HepG2 (cell line): Measurements from ENCODE around the gene HAO2. TPM values are rescaled to one million over a fixed set of nuclear protein-coding genes. Genes with fewer than 3 reads are reported as not detected.

Experiments
- ATAC-seq: fragments of 200-7000 bp; cut with Tn5 transposase; 3 replicates; pipeline ENCODE4 v1.9.1; 2020; ENCODE audit warnings: mild to moderate bottlenecking, moderate library complexity
- BruUV-seq: library from RNA; stranded (reverse); fragments of 400-500 nt; replicated peaks from 2 replicates; lab custom pipeline; 2021; lab: Mats Ljungman, UMichigan
- CTCF ChIA-PET: fragments of 300-600 bp; formaldehyde crosslinking; extraction: SDS; loops from one replicate; lab custom pipeline; 2021; ENCODE audit warnings: low total read pairs, inconsistent platforms, low intra/inter-chr PET ratio; lab: Yijun Ruan, JAX
- POLR2A ChIA-PET: fragments of 350-600 bp; sonication (Branson Sonifier 250); formaldehyde crosslinking; loops from one replicate; lab custom pipeline; 2020; ENCODE audit warnings: antibody characterized with exemption, inconsistent platforms; lab: Yijun Ruan, JAX
- DNase-seq: peaks from one replicate; pipeline ENCODE4 v3.0.0-alpha.2; 2015; ENCODE audit warnings: low spot score
- FAIRE-seq: peaks from 3 replicates; lab custom pipeline; 2011; peaks lifted over from hg19 to GRCh38; lab: Jason Lieb, UNC
- H2AFZ ChIP-seq: one replicate; pipeline ENCODE4 v1.6.1; 2011; ENCODE audit warnings: low read length, inconsistent platforms
- H3K27ac ChIP-seq: fragments of 300-600 bp; 3 replicates; pipeline ENCODE4 v1.8.0; 2011; ENCODE audit warnings: mixed run types, mild to moderate bottlenecking, mixed read lengths, low read length, inconsistent platforms; ENCODE audit not compliant: insufficient read depth; ENCODE audit errors: extremely low read length
- H3K27me3 ChIP-seq, 2 experiments: fragments of 200-600 bp in 1 of 2; 2 replicates in 1 of 2; 3 replicates in 1 of 2; pipeline versions ENCODE4 v1.6.0 to v1.8.0; 2011; ENCODE audit warnings: low read length in 2 of 2, mild to moderate bottlenecking in 2 of 2, moderate library complexity in 2 of 2, inconsistent platforms in 1 of 2; ENCODE audit not compliant: insufficient read depth in 2 of 2, control insufficient read depth in 1 of 2
- H3K36me3 ChIP-seq, 2 experiments: fragments of 200-600 bp in 1 of 2; replicated peaks in 1 of 2; 2 replicates in 1 of 2; 3 replicates in 1 of 2; pipeline versions ENCODE4 v1.5.1 to v1.8.0; 2011; ENCODE audit warnings: low read length in 2 of 2, inconsistent platforms in 1 of 2; ENCODE audit not compliant: insufficient read depth in 2 of 2, control insufficient read depth in 1 of 2
- H3K4me1 ChIP-seq: 2 replicates; pipeline ENCODE4 v1.5.1; 2012; ENCODE audit warnings: low read length, inconsistent platforms; ENCODE audit not compliant: insufficient read depth
- H3K4me2 ChIP-seq: 2 replicates; pipeline ENCODE4 v1.6.0; 2011; ENCODE audit warnings: low read depth, low read length, inconsistent platforms
- H3K4me3 ChIP-seq, 3 experiments: fragments of 200-600 bp in 1 of 3; sonication (generic), shearing (Covaris generic) in 1 of 3; replicated peaks in 1 of 3; 2 replicates each; pipeline ENCODE4 v1.5.1; 2011 to 2016; ENCODE audit warnings: low read length in 3 of 3, inconsistent platforms in 2 of 3, low read depth in 2 of 3, mild to moderate bottlenecking in 2 of 3, control low read depth in 1 of 3, mixed read lengths in 1 of 3; ENCODE audit not compliant: insufficient read depth in 1 of 3
- H3K79me2 ChIP-seq: one replicate; pipeline ENCODE4 v1.6.1; 2011; ENCODE audit warnings: low read length, inconsistent platforms; ENCODE audit not compliant: insufficient read depth
- H3K9ac ChIP-seq: 2 replicates; pipeline ENCODE4 v1.6.0; 2011; ENCODE audit warnings: mild to moderate bottlenecking, low read depth, low read length, inconsistent platforms; ENCODE audit not compliant: insufficient read depth
- H3K9me3 ChIP-seq: 2 replicates; pipeline ENCODE4 v1.5.1; 2012; ENCODE audit warnings: mild to moderate bottlenecking, low read length
- H4K20me1 ChIP-seq: 2 replicates; pipeline ENCODE4 v1.6.0; 2011; ENCODE audit warnings: inconsistent platforms, mild to moderate bottlenecking, low read length, moderate library complexity; ENCODE audit not compliant: insufficient read depth
- CEBPB ChIP-seq: IDR thresholded peaks from 2 replicates; pipeline ENCODE4 v1.6.1; 2011; ENCODE audit warnings: low read depth, low read length, improper control_type of control experiment, borderline replicate concordance
- GABPB1 ChIP-seq: IDR thresholded peaks from 2 replicates; pipeline ENCODE4 v1.6.1; 2016; ENCODE audit warnings: mild to moderate bottlenecking, missing genetic modification reagents, moderate library complexity, missing compliant biosample characterization
- HES4 ChIP-seq: sonication (generic); formaldehyde crosslinking; IDR thresholded peaks from 2 replicates; pipeline ENCODE4 v1.9.0; 2021; ENCODE audit warnings: mild to moderate bottlenecking, missing genetic modification reagents, borderline replicate concordance
- ISX ChIP-seq: sonication (generic); formaldehyde crosslinking; conservative IDR thresholded peaks from 2 replicates; pipeline ENCODE4 v1.5.0; 2020; ENCODE audit warnings: missing genetic modification reagents
- JUNB ChIP-seq: sonication (generic); formaldehyde crosslinking; IDR thresholded peaks from 2 replicates; pipeline ENCODE4 v1.8.0; 2022; ENCODE audit warnings: missing genetic modification reagents, mild to moderate bottlenecking, borderline replicate concordance
- KIAA2018 ChIP-seq: sonication (generic); formaldehyde crosslinking; IDR thresholded peaks from 2 replicates; pipeline ENCODE4 v1.5.0; 2020; ENCODE audit warnings: mild to moderate bottlenecking, missing genetic modification reagents, borderline replicate concordance
- TFE3 ChIP-seq: IDR thresholded peaks from 2 replicates; pipeline ENCODE4 v1.6.1; 2016
- ZNF274 ChIP-seq: sonication (generic); formaldehyde crosslinking; IDR thresholded peaks from 2 replicates; pipeline ENCODE4 v1.5.1; 2020; ENCODE audit warnings: mild to moderate bottlenecking, missing genetic modification reagents
- ZNF432 ChIP-seq: sonication (generic); formaldehyde crosslinking; IDR thresholded peaks from 2 replicates; pipeline ENCODE4 v1.5.0; 2020; ENCODE audit warnings: missing genetic modification reagents, mild to moderate bottlenecking, borderline replicate concordance
- ZNF468 ChIP-seq: sonication (generic); formaldehyde crosslinking; IDR thresholded peaks from 2 replicates; pipeline ENCODE4 v1.8.0; 2022; ENCODE audit warnings: mild to moderate bottlenecking, moderate library complexity, missing genetic modification reagents
- ZNF672 ChIP-seq: sonication (generic); formaldehyde crosslinking; IDR thresholded peaks from 2 replicates; pipeline ENCODE4 v1.8.1; 2022; ENCODE audit warnings: missing genetic modification reagents
- WGBS: methylation state at CpG from one replicate; pipeline ENCODE4 v1.1.6; 2017; ENCODE audit warnings: low lambda C conversion rate; 5-methylcytosine and 5-hydroxymethylcytosine counted together
- in situ Hi-C: cut with HindIII; loops from 2 replicates; pipeline ENCODE4 v1.10.0; 2017; ENCODE audit warnings: low pct_unique_long_range_greater_than_20kb; ENCODE audit not compliant: extremely low pct_ligation_motif_present
- intact Hi-C: fragments of 100-400 bp; cut with micrococcal nuclease; formaldehyde crosslinking; loops from one replicate; pipeline ENCODE4 v1.10.0; 2022; ENCODE audit not compliant: unreplicated experiment
- polyA plus RNA-seq, 8 experiments: library from polyadenylated mRNA; depleted of rRNA in 3 of 8; stranded (reverse) in 7 of 8; unstranded in 1 of 8; fragments of >200 nt; fragmentation: Illumina TruSeq in 4 of 8; extraction: Trizol in 4 of 8; gene quantifications; 2 replicates each; pipeline versions ENCODE4 v1.2.1 to v1.2.3, GENCODE V29; 2011 to 2016; ENCODE audit warnings: low read depth in 4 of 8, missing spikeins in 1 of 8, mixed read lengths in 1 of 8; ENCODE audit not compliant: insufficient read depth in 1 of 8
- total RNA-seq, 5 experiments: library from RNA; depleted of rRNA; stranded (reverse); fragments of >200 nt; fragmentation: Illumina TruSeq; extraction: Trizol; gene quantifications; 2 replicates each; pipeline ENCODE4 v1.2.3, GENCODE V29; 2016; ENCODE audit warnings: low read depth in 1 of 5
- TF ChIP-seq, protein P1 (sequence below), 2 experiments: fragments of 450-650 bp in 1 of 2; sonication (generic) in 1 of 2; formaldehyde crosslinking; IDR thresholded peaks; 2 replicates each; pipeline versions ENCODE4 v1.5.0 to v1.8.0; 2020 to 2022; ENCODE audit warnings: mild to moderate bottlenecking in 1 of 2, missing genetic modification reagents in 1 of 2
- TF ChIP-seq, protein P2 (sequence below): sonication (generic); formaldehyde crosslinking; IDR thresholded peaks from 2 replicates; pipeline ENCODE4 v1.4.0; 2020; ENCODE audit warnings: missing genetic modification reagents, borderline replicate concordance

HAO2 gene
- total and polyA plus RNA-seq, 2 of the 13 experiments (the other 11 are each of a cell fraction or from before 2014, with no cell fraction given), result 0.05 to 0.09 TPM

GRCh38 chr1:119370748-119371147 is 2.2 kb downstream of the HAO2 start:
- no peak for ATAC-seq
- Histone ChIP-seq H3K4me3 (no peak overlapping the region), H3K9me3 (no peaks in the 10 kb centered on the region), H3K36me3 (no peaks in the 10 kb centered on the region), H3K27me3 (no peaks in the 10 kb centered on the region), H3K4me1 (peaks cover 48% of the 10 kb centered on the region), H4K20me1 (no peaks in the 10 kb centered on the region), H3K4me2 (no peak overlapping the region), H3K9ac (no peak overlapping the region), H3K79me2 (no peaks in the 10 kb centered on the region), H2AFZ (no peak overlapping the region), H3K27ac (no peak overlapping the region)
- WGBS, result 54% methylated on average over 2 of the region's 2 CpGs
- DNase-seq, result no peak
- CTCF ChIA-PET, result no interaction called here
- no TSS peak for BruUV-seq
- POLR2A ChIA-PET, result no interaction called here
- intact Hi-C loops (no loop called here), in situ Hi-C loops (no loop called here)
- FAIRE-seq, result no peak
- TF ChIP-seq GABPB1 (CRISPR knock-in tag), result no peak
- no peak for TF ChIP-seq ZNF672
- TF ChIP-seq ZNF468, result no peak
- no peak for TF ChIP-seq JUNB (CRISPR knock-in tag)
- TF ChIP-seq, protein P1, sequence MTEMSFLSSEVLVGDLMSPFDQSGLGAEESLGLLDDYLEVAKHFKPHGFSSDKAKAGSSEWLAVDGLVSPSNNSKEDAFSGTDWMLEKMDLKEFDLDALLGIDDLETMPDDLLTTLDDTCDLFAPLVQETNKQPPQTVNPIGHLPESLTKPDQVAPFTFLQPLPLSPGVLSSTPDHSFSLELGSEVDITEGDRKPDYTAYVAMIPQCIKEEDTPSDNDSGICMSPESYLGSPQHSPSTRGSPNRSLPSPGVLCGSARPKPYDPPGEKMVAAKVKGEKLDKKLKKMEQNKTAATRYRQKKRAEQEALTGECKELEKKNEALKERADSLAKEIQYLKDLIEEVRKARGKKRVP (CRISPR knock-in tag; IDR thresholded peaks at IDR 0.05), result no peak
- TF ChIP-seq TFE3 (CRISPR knock-in tag), result no peak
- TF ChIP-seq KIAA2018, result no peak
- TF ChIP-seq ZNF274 (CRISPR knock-in tag), result no peak
- TF ChIP-seq CEBPB, result no peak
- TF ChIP-seq ISX (CRISPR knock-in tag), result no peak
- no peak for TF ChIP-seq ZNF432 (CRISPR knock-in tag)
- TF ChIP-seq HES4 (CRISPR knock-in tag), result no peak
- TF ChIP-seq, protein P2, sequence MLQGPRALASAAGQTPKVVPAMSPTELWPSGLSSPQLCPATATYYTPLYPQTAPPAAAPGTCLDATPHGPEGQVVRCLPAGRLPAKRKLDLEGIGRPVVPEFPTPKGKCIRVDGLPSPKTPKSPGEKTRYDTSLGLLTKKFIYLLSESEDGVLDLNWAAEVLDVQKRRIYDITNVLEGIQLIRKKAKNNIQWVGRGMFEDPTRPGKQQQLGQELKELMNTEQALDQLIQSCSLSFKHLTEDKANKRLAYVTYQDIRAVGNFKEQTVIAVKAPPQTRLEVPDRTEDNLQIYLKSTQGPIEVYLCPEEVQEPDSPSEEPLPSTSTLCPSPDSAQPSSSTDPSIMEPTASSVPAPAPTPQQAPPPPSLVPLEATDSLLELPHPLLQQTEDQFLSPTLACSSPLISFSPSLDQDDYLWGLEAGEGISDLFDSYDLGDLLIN (CRISPR knock-in tag), result no peak
